Measurements from ENCODE around the gene TNFRSF1B. TPM values are rescaled to one million over a fixed set of nuclear protein-coding genes. Genes with fewer than 3 reads are reported as not detected.

TNFRSF1B gene
- total and polyA plus RNA-seq, 2 of the 8 experiments (the other 6 are each of a cell fraction or from before 2014, with no cell fraction given), result 1.7 to 2.9 TPM

GRCh38 chr1:12184008-12184681 is 17.4 kb downstream of the TNFRSF1B start:
- H2BK20ac ChIP-seq (ENCODE audit: low read length), result no peak overlapping the region
- H3K23ac ChIP-seq (ENCODE audit: insufficient read length), result no peak overlapping the region
- 0 out of 2 replicates have a peak overlapping the region, but pooled peaks have one; percentile 30 for H2AFZ ChIP-seq (ENCODE audit: low read length)
- no peak overlapping the region for H2BK15ac ChIP-seq (ENCODE audit: low read length)
- H3K27ac ChIP-seq (ENCODE audit: low read depth, low read length), result no peak overlapping the region
- no peaks in the 10 kb centered on the region for H4K20me1 ChIP-seq (replicated peaks in 1 of 2; ENCODE audit: control insufficient read depth in 1 of 2, insufficient read depth in 2 of 2, low read length in 2 of 2)
- H3K14ac ChIP-seq (ENCODE audit: insufficient read length), result no peak overlapping the region
- H3K4ac ChIP-seq (replicated peaks; ENCODE audit: insufficient read length, low read depth, low read length), result no peak overlapping the region
- H3K36me3 ChIP-seq (ENCODE audit: control insufficient read depth in 2 of 4, insufficient read depth in 4 of 4, low read length in 3 of 4), result no peaks in the 10 kb centered on the region
- no peak overlapping the region; a peak in 2 of 8 replicates for H3K4me3 ChIP-seq (ENCODE audit: extremely low read depth in 1 of 4, insufficient read depth in 2 of 4, low read depth in 3 of 4, low read length in 4 of 4)
- ChIA-PET POLR2A (ENCODE audit: partially characterized antibody) (interaction anchor here (0.8 kb wide), 1 partner anchor 276 kb away, joined by 4 read pairs; no protein-coding TSS in a partner anchor), CTCF (ENCODE audit: partially characterized antibody) (interaction anchor here (1.0 to 9.7 kb wide), 7 partner anchors 15 to 92 kb away, joined by 3 to 165 read pairs (median 11); no protein-coding TSS in a partner anchor)
- no peaks in the 10 kb centered on the region for H3K23me2 ChIP-seq (ENCODE audit: low read depth, low read length)
- H2BK12ac ChIP-seq (ENCODE audit: low read depth, low read length), result peak overlapping the region; percentile 27; the same call in 1 of the 2 replicates
- WGBS, 2 experiments (ENCODE audit: extremely low coverage in 1 of 2, insufficient coverage in 1 of 2, insufficient read length in 1 of 2, insufficient replicate concordance in 2 of 2, low coverage in 1 of 2, low lambda C conversion rate in 2 of 2, missing lambda C conversion rate in 1 of 2), result 63% methylated on average over 9 of the region's 10 CpGs; no CpG with 5 or more reads in 1 of the 2 experiments
- FAIRE-seq (no peak), DNase-seq (ENCODE audit: low read depth in 1 of 2, low spot score in 2 of 2) (no peak)
- no peak overlapping the region for H2AK5ac ChIP-seq (ENCODE audit: low read depth, low read length)
- no peak overlapping the region for H2BK5ac ChIP-seq (ENCODE audit: low read depth, low read length)
- no peak overlapping the region for H3K56ac ChIP-seq (replicated peaks; ENCODE audit: insufficient read length, low read depth, low read length)
- H3K4me1 ChIP-seq (replicated peaks in 1 of 4; ENCODE audit: control insufficient read depth in 3 of 4, insufficient read depth in 4 of 4, low read length in 3 of 4), result peaks cover 0 to 11% (median 7%) of the 10 kb centered on the region in 4 experiments; a peak in 6 of 7 replicates
- peak overlapping the region; percentile 86 for H4K8ac ChIP-seq (ENCODE audit: extremely low read depth, insufficient read depth, low read length)
- H3K79me2 ChIP-seq (ENCODE audit: control insufficient read depth in 1 of 2, insufficient read depth in 2 of 2, low read length in 2 of 2), result no peaks in the 10 kb centered on the region
- peak overlapping the region; percentile 75 for H4K91ac ChIP-seq (replicated peaks; ENCODE audit: insufficient read length, low read length)
- peaks cover 0 to 13% of the 10 kb centered on the region in 2 experiments; a peak in 1 of 4 replicates for H3K9me3 ChIP-seq (ENCODE audit: insufficient read depth in 2 of 2, low read depth in 1 of 2, low read length in 1 of 2)
- H3K18ac ChIP-seq (ENCODE audit: extremely low read depth, low read length), result peak overlapping the region; percentile 48; the same call in 1 of the 2 replicates
- H3K27me3 ChIP-seq (replicated peaks in 1 of 4; ENCODE audit: control insufficient read depth in 3 of 4, extremely low read depth in 1 of 4, insufficient read depth in 3 of 4, low read length in 3 of 4), result no peaks in the 10 kb centered on the region
- peak overlapping the region; percentile 42 for H4K5ac ChIP-seq (ENCODE audit: insufficient read length, low read depth, low read length)
- no peak overlapping the region for H2BK120ac ChIP-seq (replicated peaks; ENCODE audit: low read depth, low read length)
- H3K79me1 ChIP-seq (ENCODE audit: low read depth, low read length), result no peaks in the 10 kb centered on the region
- peak overlapping the region in 1 of 2 experiments; percentile 17; a peak in 2 of 4 replicates for H3K4me2 ChIP-seq (ENCODE audit: insufficient read depth in 1 of 2, low read depth in 2 of 2, low read length in 2 of 2)
- no peak overlapping the region for H3K9ac ChIP-seq (replicated peaks in 1 of 4; ENCODE audit: extremely low read depth in 1 of 4, low read depth in 3 of 4, low read length in 3 of 4)
- no peak for TF ChIP-seq CHD1 (IDR thresholded peaks at IDR 0.05; ENCODE audit: low read depth, low read length)
- TF ChIP-seq, protein P1, sequence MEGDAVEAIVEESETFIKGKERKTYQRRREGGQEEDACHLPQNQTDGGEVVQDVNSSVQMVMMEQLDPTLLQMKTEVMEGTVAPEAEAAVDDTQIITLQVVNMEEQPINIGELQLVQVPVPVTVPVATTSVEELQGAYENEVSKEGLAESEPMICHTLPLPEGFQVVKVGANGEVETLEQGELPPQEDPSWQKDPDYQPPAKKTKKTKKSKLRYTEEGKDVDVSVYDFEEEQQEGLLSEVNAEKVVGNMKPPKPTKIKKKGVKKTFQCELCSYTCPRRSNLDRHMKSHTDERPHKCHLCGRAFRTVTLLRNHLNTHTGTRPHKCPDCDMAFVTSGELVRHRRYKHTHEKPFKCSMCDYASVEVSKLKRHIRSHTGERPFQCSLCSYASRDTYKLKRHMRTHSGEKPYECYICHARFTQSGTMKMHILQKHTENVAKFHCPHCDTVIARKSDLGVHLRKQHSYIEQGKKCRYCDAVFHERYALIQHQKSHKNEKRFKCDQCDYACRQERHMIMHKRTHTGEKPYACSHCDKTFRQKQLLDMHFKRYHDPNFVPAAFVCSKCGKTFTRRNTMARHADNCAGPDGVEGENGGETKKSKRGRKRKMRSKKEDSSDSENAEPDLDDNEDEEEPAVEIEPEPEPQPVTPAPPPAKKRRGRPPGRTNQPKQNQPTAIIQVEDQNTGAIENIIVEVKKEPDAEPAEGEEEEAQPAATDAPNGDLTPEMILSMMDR (IDR thresholded peaks at IDR 0.05; ENCODE audit: control extremely low read depth in 1 of 3, insufficient read depth in 1 of 3, low read depth in 1 of 3, low read length in 3 of 3), result no peak
- no peak for TF ChIP-seq SAP30 (IDR thresholded peaks at IDR 0.05; ENCODE audit: insufficient read depth, insufficient replicate concordance, low read length)
- TF ChIP-seq JUN (IDR thresholded peaks at IDR 0.05; ENCODE audit: low read depth, low read length), result no peak
- no peak for TF ChIP-seq BACH1 (IDR thresholded peaks at IDR 0.05; ENCODE audit: low read length)
- TF ChIP-seq KDM1A (IDR thresholded peaks at IDR 0.05; ENCODE audit: borderline replicate concordance, low read length), result no peak
- no peak for TF ChIP-seq GTF2F1 (IDR thresholded peaks at IDR 0.05; ENCODE audit: borderline replicate concordance, low read depth, low read length)
- TF ChIP-seq HDAC2 (IDR thresholded peaks at IDR 0.05; ENCODE audit: borderline replicate concordance in 1 of 2, low read depth in 2 of 2, low read length in 2 of 2), result no peak
- TF ChIP-seq YY1 (IDR thresholded peaks at IDR 0.05; ENCODE audit: low read depth, low read length), result no peak

Data from H1 (cell line).